WTC11 (cell line): ENCODE measurements around the gene DENND1C.
A peak's percentile ranks its signal among the peaks of the same experiment; 100 is the strongest.

Source experiments
- CTCF ChIP-seq: fragments of 200-600 bp; IDR thresholded peaks from 2 replicates; pipeline ENCODE4 v1.8.0; 2022; ENCODE audit warnings: antibody characterized with exemption
- ETV6 ChIP-seq: sonication (generic); formaldehyde crosslinking; IDR thresholded peaks from 2 replicates; pipeline ENCODE4 v1.8.1; 2022; ENCODE audit warnings: mild to moderate bottlenecking, missing genetic modification reagents
- SP1 ChIP-seq: sonication (generic); formaldehyde crosslinking; conservative IDR thresholded peaks from 2 replicates; pipeline ENCODE4 v1.8.1; 2022; ENCODE audit warnings: missing genetic modification reagents
- TEAD4 ChIP-seq: sonication (generic); formaldehyde crosslinking; IDR thresholded peaks from 2 replicates; pipeline ENCODE4 v1.8.0; 2022; ENCODE audit warnings: mild to moderate bottlenecking, missing genetic modification reagents
- ZNF512 ChIP-seq: sonication (generic); formaldehyde crosslinking; IDR thresholded peaks from 2 replicates; pipeline ENCODE4 v1.8.1; 2022; ENCODE audit warnings: missing genetic modification reagents, borderline replicate concordance
- TF ChIP-seq, protein P1 (sequence below): sonication (generic); formaldehyde crosslinking; IDR thresholded peaks from 2 replicates; pipeline ENCODE4 v1.8.1; 2023; ENCODE audit warnings: mild to moderate bottlenecking, missing genetic modification reagents, moderate library complexity
- TF ChIP-seq, protein P2 (sequence below): fragments of 250-450 bp; sonication (Bioruptor Pico); IDR thresholded peaks from 2 replicates; pipeline ENCODE4 v1.9.0; 2021; ENCODE audit warnings: mild to moderate bottlenecking
- TF ChIP-seq, protein P3 (sequence below): fragments of 250-450 bp; sonication (Bioruptor Pico); IDR thresholded peaks from 2 replicates; pipeline ENCODE4 v1.9.0; 2021; ENCODE audit warnings: moderate library complexity, mild to moderate bottlenecking, inconsistent platforms, borderline replicate concordance
- TF ChIP-seq, protein P4 (sequence below): sonication (generic); formaldehyde crosslinking; IDR thresholded peaks from 2 replicates; pipeline ENCODE4 v1.8.1; 2023; ENCODE audit warnings: mild to moderate bottlenecking, moderate library complexity, missing genetic modification reagents

DNA sequence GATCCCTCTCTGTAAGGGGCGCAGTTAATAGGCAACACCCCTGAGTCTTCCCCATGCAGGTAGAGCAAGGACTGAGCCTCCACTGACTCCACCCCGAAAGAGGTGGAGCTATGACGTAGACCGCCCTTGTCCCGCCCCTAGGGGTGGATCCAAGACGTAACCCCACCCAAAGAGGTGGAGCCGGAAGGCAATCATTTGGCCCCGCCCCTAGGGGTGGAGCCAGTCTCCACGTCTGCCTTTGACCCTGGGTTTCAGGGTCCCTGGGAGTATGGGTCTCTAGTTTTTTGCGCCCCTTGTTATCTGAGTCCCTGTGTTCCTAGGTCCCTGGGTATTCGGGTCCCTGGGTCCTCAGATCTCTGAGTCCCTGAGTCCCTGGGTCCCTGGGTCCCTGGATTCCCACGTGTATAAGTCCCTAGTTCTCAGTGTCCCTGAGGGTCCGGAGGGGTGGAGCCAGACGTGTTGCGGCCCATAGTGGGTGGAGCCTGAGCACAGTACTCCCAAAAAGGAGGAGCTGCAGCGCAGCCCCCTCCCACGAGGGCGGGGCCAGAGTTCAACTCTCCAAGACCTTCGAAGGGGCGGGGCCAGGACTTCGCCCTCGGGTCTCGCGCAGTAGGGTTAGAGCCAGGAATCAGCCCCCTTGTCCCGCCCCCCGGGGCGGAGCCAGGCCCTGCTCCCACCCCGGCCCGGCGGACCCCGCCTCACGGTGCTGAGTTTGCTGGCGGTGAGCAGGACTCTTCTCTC lies 5.3 kb downstream of the DENND1C start:
- TF ChIP-seq SP1 (CRISPR knock-in tag) (peak; percentile 70), ZNF512 (CRISPR knock-in tag) (no peak), TEAD4 (CRISPR knock-in tag) (no peak), CTCF (no peak), ETV6 (no peak)
- TF ChIP-seq, protein P1, sequence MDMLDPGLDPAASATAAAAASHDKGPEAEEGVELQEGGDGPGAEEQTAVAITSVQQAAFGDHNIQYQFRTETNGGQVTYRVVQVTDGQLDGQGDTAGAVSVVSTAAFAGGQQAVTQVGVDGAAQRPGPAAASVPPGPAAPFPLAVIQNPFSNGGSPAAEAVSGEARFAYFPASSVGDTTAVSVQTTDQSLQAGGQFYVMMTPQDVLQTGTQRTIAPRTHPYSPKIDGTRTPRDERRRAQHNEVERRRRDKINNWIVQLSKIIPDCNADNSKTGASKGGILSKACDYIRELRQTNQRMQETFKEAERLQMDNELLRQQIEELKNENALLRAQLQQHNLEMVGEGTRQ (CRISPR knock-in tag) = no peak
- TF ChIP-seq, protein P2, sequence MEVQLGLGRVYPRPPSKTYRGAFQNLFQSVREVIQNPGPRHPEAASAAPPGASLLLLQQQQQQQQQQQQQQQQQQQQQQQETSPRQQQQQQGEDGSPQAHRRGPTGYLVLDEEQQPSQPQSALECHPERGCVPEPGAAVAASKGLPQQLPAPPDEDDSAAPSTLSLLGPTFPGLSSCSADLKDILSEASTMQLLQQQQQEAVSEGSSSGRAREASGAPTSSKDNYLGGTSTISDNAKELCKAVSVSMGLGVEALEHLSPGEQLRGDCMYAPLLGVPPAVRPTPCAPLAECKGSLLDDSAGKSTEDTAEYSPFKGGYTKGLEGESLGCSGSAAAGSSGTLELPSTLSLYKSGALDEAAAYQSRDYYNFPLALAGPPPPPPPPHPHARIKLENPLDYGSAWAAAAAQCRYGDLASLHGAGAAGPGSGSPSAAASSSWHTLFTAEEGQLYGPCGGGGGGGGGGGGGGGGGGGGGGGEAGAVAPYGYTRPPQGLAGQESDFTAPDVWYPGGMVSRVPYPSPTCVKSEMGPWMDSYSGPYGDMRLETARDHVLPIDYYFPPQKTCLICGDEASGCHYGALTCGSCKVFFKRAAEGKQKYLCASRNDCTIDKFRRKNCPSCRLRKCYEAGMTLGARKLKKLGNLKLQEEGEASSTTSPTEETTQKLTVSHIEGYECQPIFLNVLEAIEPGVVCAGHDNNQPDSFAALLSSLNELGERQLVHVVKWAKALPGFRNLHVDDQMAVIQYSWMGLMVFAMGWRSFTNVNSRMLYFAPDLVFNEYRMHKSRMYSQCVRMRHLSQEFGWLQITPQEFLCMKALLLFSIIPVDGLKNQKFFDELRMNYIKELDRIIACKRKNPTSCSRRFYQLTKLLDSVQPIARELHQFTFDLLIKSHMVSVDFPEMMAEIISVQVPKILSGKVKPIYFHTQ (CRISPR knock-in tag) = no peak
- TF ChIP-seq, protein P3, sequence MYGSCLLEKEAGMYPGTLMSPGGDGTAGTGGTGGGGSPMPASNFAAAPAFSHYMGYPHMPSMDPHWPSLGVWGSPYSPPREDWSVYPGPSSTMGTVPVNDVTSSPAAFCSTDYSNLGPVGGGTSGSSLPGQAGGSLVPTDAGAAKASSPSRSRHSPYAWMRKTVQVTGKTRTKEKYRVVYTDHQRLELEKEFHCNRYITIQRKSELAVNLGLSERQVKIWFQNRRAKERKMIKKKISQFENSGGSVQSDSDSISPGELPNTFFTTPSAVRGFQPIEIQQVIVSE (CRISPR knock-in tag) = no peak
- TF ChIP-seq, protein P4, sequence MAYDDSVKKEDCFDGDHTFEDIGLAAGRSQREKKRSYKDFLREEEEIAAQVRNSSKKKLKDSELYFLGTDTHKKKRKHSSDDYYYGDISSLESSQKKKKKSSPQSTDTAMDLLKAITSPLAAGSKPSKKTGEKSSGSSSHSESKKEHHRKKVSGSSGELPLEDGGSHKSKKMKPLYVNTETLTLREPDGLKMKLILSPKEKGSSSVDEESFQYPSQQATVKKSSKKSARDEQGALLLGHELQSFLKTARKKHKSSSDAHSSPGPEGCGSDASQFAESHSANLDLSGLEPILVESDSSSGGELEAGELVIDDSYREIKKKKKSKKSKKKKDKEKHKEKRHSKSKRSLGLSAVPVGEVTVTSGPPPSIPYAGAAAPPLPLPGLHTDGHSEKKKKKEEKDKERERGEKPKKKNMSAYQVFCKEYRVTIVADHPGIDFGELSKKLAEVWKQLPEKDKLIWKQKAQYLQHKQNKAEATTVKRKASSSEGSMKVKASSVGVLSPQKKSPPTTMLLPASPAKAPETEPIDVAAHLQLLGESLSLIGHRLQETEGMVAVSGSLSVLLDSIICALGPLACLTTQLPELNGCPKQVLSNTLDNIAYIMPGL (CRISPR knock-in tag) = no peak
